Prostate gland (tissue), 2 donors: Measurements from ENCODE around the gene NDUFC2. TPM values are rescaled to one million over a fixed set of nuclear protein-coding genes. Genes with fewer than 3 reads are reported as not detected.
"Not testable (repeated sequence)": the region's sequence is repeated elsewhere in the genome, so short reads cannot be mapped to it uniquely, and the experiment has no call there.

Source experiments
- DNase-seq: peaks from one replicate; pipeline ENCODE4 v3.0.0-alpha.2; 2019; ENCODE audit warnings: low spot score
- H3K27ac ChIP-seq, 2 donors: fragments of 200-600 bp; sonication (generic); 2 replicates each; pipeline ENCODE4 v1.5.1; 2017 to 2019
- H3K27me3 ChIP-seq: fragments of 200-600 bp; sonication (generic); replicated peaks from 2 replicates; pipeline ENCODE4 v1.5.1; 2019; ENCODE audit not compliant: insufficient read depth
- H3K36me3 ChIP-seq, 2 donors: fragments of 200-600 bp; sonication (generic); 1 replicate in 1 of 2; 2 replicates in 1 of 2; pipeline versions ENCODE4 v1.5.1 to v1.8.1; 2017 to 2019
- H3K4me1 ChIP-seq: fragments of 200-600 bp; sonication (generic); replicated peaks from 2 replicates; pipeline ENCODE4 v1.5.1; 2019
- H3K4me3 ChIP-seq, 2 donors: fragments of 200-600 bp; sonication (generic); 2 replicates each; pipeline ENCODE4 v1.5.1; 2017 to 2019
- H3K9me3 ChIP-seq: fragments of 200-600 bp; sonication (generic); 2 replicates; pipeline ENCODE4 v1.5.1; 2017
- POLR2A ChIP-seq: fragments of 450-650 bp; IDR thresholded peaks from one replicate; pipeline ENCODE4 v1.6.1; 2016; ENCODE audit warnings: antibody characterized with exemption, mild to moderate bottlenecking
- POLR2AphosphoS5 ChIP-seq: sonication (generic); formaldehyde crosslinking; IDR thresholded peaks from one replicate; pipeline ENCODE4 v1.6.1; 2017; ENCODE audit warnings: antibody characterized with exemption
- WGBS: methylation state at CpG from one replicate; pipeline ENCODE4 v1.1.5; 2018; 5-methylcytosine and 5-hydroxymethylcytosine counted together
- intact Hi-C: fragments of 100-400 bp; cut with DNase I; formaldehyde crosslinking; loops from one replicate; pipeline ENCODE4 v1.14.2; 2022
- total RNA-seq, 2 donors: library from RNA; depleted of rRNA; stranded (reverse); fragments of >200 nt; gene quantifications; one replicate each; pipeline ENCODE4 v1.1.0, GENCODE V29; 2016
- TF ChIP-seq, protein P1 (sequence below), 4 experiments: fragments of 200-600 bp in 2 of 4; fragments of 450-650 bp in 2 of 4; sonication (generic) in 2 of 4; IDR thresholded peaks; 1 replicate in 3 of 4; 2 replicates in 1 of 4; pipeline ENCODE4 v1.5.1; 2016 to 2019; ENCODE audit warnings: antibody characterized with exemption in 4 of 4, mild to moderate bottlenecking in 2 of 4, moderate library complexity in 2 of 4

Gene NDUFC2
- total RNA-seq, 2 donors from 2014 or later: 119 to 193 TPM

DNA sequence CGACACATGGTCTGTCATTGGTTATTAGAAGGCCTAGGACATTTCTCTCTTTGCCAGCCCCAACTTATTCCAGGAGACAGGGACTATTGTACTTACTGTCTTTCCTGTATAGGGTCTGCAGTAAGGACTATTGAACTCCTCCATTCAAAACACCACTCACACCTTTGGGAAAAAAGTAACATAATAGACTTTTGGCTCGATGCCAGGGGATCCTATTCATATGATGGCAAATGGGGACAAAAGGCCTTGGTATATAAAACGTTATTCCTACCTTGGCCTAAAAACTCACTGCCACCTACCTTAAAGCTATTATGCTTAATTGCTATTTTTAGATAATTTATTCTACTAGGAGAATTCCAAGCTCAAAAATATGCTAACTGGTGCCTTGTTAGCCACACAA lies 6.3 kb upstream of the NDUFC2 start:
- no peaks in the 10 kb centered on the region for H3K27me3 ChIP-seq
- H3K36me3 ChIP-seq: no peaks in the 10 kb centered on the region
- H3K9me3 ChIP-seq: no peaks in the 10 kb centered on the region
- TF ChIP-seq POLR2A (no peak), POLR2AphosphoS5 (no peak)
- TF ChIP-seq, protein P1, sequence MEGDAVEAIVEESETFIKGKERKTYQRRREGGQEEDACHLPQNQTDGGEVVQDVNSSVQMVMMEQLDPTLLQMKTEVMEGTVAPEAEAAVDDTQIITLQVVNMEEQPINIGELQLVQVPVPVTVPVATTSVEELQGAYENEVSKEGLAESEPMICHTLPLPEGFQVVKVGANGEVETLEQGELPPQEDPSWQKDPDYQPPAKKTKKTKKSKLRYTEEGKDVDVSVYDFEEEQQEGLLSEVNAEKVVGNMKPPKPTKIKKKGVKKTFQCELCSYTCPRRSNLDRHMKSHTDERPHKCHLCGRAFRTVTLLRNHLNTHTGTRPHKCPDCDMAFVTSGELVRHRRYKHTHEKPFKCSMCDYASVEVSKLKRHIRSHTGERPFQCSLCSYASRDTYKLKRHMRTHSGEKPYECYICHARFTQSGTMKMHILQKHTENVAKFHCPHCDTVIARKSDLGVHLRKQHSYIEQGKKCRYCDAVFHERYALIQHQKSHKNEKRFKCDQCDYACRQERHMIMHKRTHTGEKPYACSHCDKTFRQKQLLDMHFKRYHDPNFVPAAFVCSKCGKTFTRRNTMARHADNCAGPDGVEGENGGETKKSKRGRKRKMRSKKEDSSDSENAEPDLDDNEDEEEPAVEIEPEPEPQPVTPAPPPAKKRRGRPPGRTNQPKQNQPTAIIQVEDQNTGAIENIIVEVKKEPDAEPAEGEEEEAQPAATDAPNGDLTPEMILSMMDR (IDR thresholded peaks at IDR 0.05): no peak
- intact Hi-C loops: no loop called here
- no peak overlapping the region for H3K27ac ChIP-seq
- no peaks in the 10 kb centered on the region for H3K4me1 ChIP-seq
- WGBS: 62% methylated on average over 3 of the region's 3 CpGs
- no peak overlapping the region for H3K4me3 ChIP-seq
- no peak for DNase-seq

- DNase-seq, H3K36me3 ChIP-seq, intact Hi-C loops, H3K27me3 ChIP-seq, H3K27ac ChIP-seq, H3K4me3 ChIP-seq, H3K4me1 ChIP-seq, H3K9me3 ChIP-seq: not testable (repeated sequence)
- WGBS: 92% methylated on average over 8 of the region's 8 CpGs
Observed at GRCh38 chr11:78084506-78084905, 4.8 kb upstream of the NDUFC2 start.

DNA sequence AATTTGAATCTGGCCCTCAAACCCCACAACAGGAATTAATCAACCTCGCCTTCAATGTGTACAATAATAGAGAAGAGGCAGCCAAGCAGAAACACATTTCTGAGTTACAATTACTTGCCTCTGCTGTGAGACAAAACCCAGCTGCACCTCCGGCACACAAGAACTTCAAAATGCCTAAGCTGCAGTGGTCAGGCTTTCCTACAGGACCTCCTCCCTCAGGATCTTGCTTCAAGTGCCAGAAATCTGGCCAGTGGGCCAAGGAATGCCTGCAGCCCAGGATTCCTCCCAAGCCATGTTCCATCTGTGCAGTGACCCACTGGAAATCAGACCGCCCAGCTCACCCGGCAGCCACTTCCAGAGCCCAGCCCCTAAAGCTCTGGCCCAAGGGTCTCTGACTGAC lies 3.4 kb upstream of the NDUFC2 start:
- 79% methylated on average over 4 of the region's 4 CpGs for WGBS
- no peaks in the 10 kb centered on the region for H3K9me3 ChIP-seq
- intact Hi-C loops: no loop called here
- no peaks in the 10 kb centered on the region for H3K36me3 ChIP-seq
- DNase-seq: no peak
- H3K27me3 ChIP-seq: no peaks in the 10 kb centered on the region
- H3K4me1 ChIP-seq: peaks cover 4% of the 10 kb centered on the region
- H3K27ac ChIP-seq: no peak overlapping the region
- H3K4me3 ChIP-seq: no peak overlapping the region
- TF ChIP-seq POLR2A (no peak), POLR2AphosphoS5 (no peak)
- TF ChIP-seq, protein P1 (IDR thresholded peaks at IDR 0.05): no peak

- intact Hi-C loops: no loop called here
- H3K27me3 ChIP-seq: no peaks in the 10 kb centered on the region
- 90% methylated on average over 8 of the region's 8 CpGs for WGBS
- H3K27ac ChIP-seq: no peak overlapping the region
- H3K9me3 ChIP-seq: no peaks in the 10 kb centered on the region
- H3K4me3 ChIP-seq: no peak overlapping the region
- TF ChIP-seq POLR2AphosphoS5: no peak
- TF ChIP-seq POLR2A: no peak
- TF ChIP-seq, protein P1 (IDR thresholded peaks at IDR 0.05): no peak
- H3K4me1 ChIP-seq: peaks cover 12% of the 10 kb centered on the region
- no peaks in the 10 kb centered on the region for H3K36me3 ChIP-seq
- no peak for DNase-seq
Observed at GRCh38 chr11:78082146-78082545, 2.5 kb upstream of the NDUFC2 start.

GRCh38 chr11:78081583-78081982 lies 1.9 kb upstream of the NDUFC2 start:
- no peak overlapping the region for H3K27ac ChIP-seq
- DNase-seq: no peak

More at GRCh38 chr11:78081583-78081982, 1.9 kb upstream of the NDUFC2 start:
- intact Hi-C loops: no loop called here
- Histone ChIP-seq H3K27me3 (no peaks in the 10 kb centered on the region), H3K36me3 (no peaks in the 10 kb centered on the region), H3K9me3 (no peaks in the 10 kb centered on the region), H3K4me1 (peaks cover 12% of the 10 kb centered on the region), H3K4me3 (no peak overlapping the region)
- WGBS: 93% methylated on average over 6 of the region's 6 CpGs
- no peak for TF ChIP-seq POLR2A
- no peak for TF ChIP-seq POLR2AphosphoS5
- TF ChIP-seq, protein P1 (IDR thresholded peaks at IDR 0.05): no peak
